Measurements from ENCODE around the gene TTC3.

Gene TTC3

GRCh38 chr21:37153196-37153934 lies 80.3 kb downstream of the TTC3 start:
- no peak for DNase-seq (ENCODE audit: low read depth in 2 of 2)

GRCh38 chr21:37153935-37154350 lies 80.9 kb downstream of the TTC3 start:
- DNase-seq (ENCODE audit: low read depth in 2 of 2) = no peak

- DNase-seq (ENCODE audit: low read depth in 2 of 2) = no peak
These were observed 82.1 kb downstream of the TTC3 start for GRCh38 chr21:37155186-37155585.

DNA sequence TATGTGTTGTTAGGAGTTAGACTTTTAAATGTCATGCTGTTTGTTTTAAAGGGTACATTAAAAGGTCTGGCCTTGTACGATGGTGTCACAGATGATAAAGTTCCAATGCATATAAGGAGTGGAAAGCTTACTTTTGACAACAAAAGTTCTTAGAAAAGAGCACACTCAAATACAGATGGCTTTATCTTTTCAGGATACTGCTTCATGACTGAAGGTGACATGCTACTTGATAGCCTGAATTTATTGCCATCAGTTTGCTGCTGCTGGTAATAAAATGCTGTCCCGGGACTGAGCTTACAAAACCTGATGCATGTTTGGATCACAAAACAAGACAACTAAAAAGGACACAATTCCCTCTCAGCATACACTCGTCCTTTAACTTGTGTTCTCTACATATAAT lies 84.9 kb downstream of the TTC3 start:
- no peak for DNase-seq (ENCODE audit: low read depth in 2 of 2)

GRCh38 chr21:37159053-37159776 lies 86.2 kb downstream of the TTC3 start:
- DNase-seq (ENCODE audit: low read depth in 2 of 2) = no peak

DNA sequence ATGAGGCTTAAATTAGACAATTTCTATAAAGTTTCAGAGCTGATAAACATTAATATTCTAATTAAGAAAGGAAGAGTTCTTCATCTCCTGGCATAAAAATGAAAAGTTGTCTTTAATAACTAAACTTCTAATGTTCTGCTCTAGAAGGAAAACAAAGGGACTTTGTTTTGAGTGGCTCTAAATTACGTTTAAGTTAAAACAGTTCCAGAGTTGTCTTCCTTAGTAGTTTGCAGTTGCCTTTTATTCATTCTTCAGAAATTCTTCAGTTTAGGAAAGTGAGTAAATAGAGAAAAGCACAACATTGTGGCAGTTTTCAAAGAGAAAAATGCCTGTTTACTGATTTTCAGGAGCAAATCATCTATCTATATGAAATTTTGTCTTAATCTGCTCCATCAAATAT lies 86.9 kb downstream of the TTC3 start:
- DNase-seq (ENCODE audit: low read depth in 2 of 2) = no peak

- no peak for DNase-seq (ENCODE audit: low read depth in 2 of 2)
These were observed 91.7 kb downstream of the TTC3 start for GRCh38 chr21:37164742-37165141.

GRCh38 chr21:37165586-37165985 lies 92.5 kb downstream of the TTC3 start:
- DNase-seq (ENCODE audit: low read depth in 2 of 2) = no peak

DNA sequence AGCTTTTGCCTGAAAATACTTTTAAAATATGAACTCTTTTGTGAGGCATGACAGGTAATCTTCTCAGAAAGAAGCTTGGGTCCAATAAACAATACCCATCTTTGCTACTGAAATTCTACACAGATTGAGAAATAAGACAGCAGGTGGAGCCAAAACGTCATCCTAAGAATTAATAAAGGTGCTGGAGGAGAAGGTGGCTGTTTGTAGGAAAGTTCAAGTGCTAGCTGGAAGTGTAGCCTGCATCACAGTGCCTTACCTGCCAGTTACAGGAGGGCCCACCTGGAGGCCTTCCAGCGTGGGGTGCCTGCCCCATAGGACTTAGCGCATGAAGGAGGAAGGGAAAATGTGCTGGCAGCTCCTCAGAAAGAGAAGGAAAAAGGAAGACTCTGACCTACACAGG lies 93.7 kb downstream of the TTC3 start:
- DNase-seq (ENCODE audit: low read depth in 2 of 2) = no peak

DNA sequence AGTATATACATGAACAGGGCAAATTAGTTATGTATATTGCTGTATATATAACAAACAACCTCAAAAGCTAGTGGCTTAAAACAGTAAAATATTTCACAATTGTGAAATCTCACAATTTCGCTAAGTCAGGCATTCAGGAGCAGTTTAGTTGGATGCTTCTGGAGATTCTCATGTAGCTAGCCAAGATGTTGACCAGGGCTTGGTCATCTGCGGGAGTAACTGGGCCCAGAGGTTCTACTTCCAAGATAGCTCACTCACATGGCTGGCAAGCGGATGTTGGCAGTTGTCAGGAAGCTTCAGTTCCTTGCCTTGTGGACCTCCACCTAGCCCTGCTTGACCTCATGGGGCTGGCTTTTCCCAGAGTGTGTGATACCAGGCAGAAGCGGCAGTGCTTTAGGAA lies 95.6 kb downstream of the TTC3 start:
- no peak for DNase-seq (ENCODE audit: low read depth in 2 of 2)

DNA sequence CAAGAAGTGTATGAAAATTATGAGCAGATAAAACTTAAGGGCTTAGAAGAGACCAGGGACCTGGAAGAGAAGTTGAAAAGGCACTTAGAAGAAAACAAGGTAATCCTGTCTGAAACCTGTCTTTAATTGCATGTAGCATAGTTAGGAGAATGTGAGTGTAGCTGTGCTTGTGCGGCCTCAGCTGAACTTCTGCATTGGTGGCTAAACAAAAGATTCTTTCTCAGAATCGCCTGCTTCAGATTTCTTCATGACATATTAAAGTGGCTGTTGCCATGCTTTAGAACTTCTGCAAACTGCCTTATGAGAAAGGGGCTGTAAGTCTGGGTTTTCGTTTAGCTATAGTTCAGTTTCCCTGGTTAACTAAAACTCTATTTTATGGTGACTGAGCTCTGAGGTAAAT lies 99.6 kb downstream of the TTC3 start:
- no peak for DNase-seq (ENCODE audit: low read depth in 2 of 2)

DNA sequence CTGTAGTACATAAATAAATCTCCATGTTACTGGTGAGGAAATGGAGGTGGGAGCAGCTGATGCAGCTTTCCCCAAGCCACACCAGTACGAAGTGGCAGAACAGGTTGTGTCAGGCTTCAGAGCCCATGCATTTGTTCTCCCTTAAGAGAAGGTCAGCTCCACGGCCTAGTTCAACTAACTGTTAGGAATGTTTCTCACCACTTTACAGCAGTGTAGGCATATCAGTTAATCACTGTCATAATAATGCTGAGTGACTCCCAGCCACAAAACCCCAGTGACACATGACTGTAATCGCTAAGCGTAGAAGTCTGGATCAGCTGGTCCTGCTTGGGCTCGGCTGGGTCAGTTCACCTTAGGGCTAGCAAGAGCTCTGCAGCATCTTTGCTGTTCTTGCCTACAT lies 103.7 kb downstream of the TTC3 start:
- DNase-seq (ENCODE audit: low read depth in 2 of 2) = no peak

- no peak for DNase-seq (ENCODE audit: low read depth in 2 of 2)
These were observed 108.0 kb downstream of the TTC3 start for GRCh38 chr21:37181059-37181458.

GRCh38 chr21:37182222-37182621 lies 109.2 kb downstream of the TTC3 start:
- DNase-seq (ENCODE audit: low read depth in 2 of 2) = no peak

- DNase-seq (ENCODE audit: low read depth in 2 of 2) = no peak
These were observed 110.7 kb downstream of the TTC3 start for GRCh38 chr21:37183749-37184148.

GRCh38 chr21:37184784-37185593 lies 111.9 kb downstream of the TTC3 start:
- no peak for DNase-seq (ENCODE audit: low read depth in 2 of 2)

- DNase-seq (ENCODE audit: low read depth in 2 of 2) = no peak
These were observed 113.9 kb downstream of the TTC3 start for GRCh38 chr21:37186983-37187382.

GRCh38 chr21:37188825-37189224 lies 115.8 kb downstream of the TTC3 start:
- DNase-seq (ENCODE audit: low read depth in 2 of 2) = no peak

- DNase-seq (ENCODE audit: low read depth in 2 of 2) = no peak
These were observed 119.0 kb downstream of the TTC3 start for GRCh38 chr21:37192019-37192418.

DNA sequence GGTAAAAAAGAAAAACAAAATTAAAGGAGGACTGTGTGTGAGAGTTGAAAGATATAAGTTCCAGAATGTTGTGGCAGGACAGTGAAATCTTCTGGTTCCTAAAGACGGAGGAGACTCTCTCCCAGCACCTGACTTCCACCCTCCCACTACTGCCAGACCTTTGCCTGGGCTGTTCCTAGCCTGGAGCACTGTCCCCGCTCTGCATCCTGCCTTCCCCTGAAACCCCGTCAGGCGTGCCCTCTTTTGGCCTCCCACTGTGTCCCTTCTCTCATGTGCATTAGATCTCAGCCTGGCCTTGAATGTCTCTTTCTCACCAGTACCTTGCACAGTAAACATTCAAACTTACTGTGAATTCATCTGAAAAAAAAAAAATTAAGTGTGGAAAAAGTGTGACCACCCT lies 120.0 kb downstream of the TTC3 start:
- DNase-seq (ENCODE audit: low read depth in 2 of 2) = no peak

- DNase-seq (ENCODE audit: low read depth in 2 of 2) = no peak
These were observed 120.6 kb downstream of the TTC3 start for GRCh38 chr21:37193676-37194075.

- DNase-seq (ENCODE audit: low read depth in 2 of 2) = no peak
These were observed 122.0 kb downstream of the TTC3 start for GRCh38 chr21:37195059-37195458.

DNA sequence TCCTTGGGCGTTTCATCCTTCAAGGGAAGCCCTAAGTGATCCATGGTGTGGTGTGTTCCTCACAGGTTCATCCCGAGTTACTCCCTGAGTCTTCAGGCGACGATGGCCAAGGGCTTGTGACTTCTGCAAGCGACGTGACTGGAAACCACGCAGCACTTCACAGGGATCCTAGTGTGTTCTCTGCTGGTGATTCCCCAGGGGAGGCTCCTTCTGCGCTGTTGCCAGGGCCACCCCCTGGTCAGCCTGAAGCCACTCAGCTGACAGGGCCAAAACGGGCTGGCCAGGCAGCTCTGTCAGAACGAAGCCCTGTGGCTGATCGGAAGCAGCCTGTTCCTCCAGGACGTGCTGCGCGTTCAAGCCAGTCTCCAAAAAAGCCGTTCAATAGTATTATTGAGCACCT lies 122.6 kb downstream of the TTC3 start:
- no peak for DNase-seq (ENCODE audit: low read depth in 2 of 2)

Data from stimulated activated CD8-positive, alpha-beta memory T cell treated with anti-CD3 and anti-CD28 coated beads, Interleukin-15, amount 100 ng/mL, for 4 hours (primary cell).